ENCODE measurements around the gene NUMBL. TPM values are rescaled to one million over a fixed set of nuclear protein-coding genes. Genes with fewer than 3 reads are reported as not detected.
"Not testable (repeated sequence)": the region's sequence is repeated elsewhere in the genome, so short reads cannot be mapped to it uniquely, and the experiment has no call there.

Gene NUMBL
- polyA plus RNA-seq, 12 donors = 19.9 to 119 (median 26.9) TPM

DNA sequence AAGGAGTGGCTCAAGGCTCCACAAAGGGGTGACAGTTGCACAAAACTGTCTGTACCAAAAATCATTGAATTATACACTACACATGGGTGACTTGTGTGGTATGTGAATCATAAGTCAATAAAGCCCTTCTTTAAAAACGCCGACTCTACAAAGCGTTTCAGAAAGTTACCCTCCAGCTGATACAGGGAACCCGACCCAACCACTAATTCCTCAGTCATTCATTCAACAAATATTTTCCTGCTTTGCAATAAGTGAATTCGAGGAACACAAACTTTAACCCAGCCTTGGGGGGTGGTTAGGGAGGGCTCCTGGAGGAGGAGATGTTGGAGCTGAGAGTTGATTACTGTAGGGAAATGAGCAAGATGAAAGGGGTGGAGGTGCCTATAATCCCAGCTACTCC, 57.2 kb downstream of the NUMBL start:
- DNase-seq = no peak

DNA sequence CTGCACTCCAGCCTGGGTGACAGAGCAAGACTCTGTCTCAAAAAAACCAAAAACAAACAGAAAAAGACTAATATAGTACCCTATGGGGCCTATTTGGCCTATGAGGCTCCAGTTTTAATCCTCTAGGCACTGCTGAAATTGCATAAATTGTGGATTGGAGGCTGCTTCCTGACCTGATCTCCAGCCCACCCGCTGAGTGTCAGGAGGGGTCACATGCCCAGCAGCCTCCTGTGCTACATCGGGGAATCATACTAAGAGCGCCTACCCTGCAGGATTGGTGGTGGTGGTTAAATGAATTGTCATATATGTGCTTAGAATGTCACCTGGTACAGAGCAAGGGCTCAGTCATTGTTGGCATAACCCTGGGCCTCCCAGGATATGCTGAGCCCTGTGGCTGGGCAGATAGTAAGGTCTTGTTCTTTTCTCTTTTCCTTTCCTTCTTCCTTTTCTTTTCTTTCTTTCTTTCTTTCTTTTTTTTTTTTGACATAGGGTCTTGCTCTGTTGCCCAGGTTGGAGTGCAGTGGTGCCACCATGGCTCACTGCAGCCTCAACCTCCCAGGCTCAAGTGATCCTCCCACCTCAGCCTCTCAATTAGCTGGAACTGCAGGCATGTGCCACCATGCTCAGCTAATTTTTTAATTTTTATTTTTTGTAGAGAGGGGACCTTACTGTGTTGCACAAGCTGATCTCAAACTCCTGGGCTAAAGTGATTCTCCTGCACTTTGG, 58.0 kb downstream of the NUMBL start:
- no peak for DNase-seq

DNA sequence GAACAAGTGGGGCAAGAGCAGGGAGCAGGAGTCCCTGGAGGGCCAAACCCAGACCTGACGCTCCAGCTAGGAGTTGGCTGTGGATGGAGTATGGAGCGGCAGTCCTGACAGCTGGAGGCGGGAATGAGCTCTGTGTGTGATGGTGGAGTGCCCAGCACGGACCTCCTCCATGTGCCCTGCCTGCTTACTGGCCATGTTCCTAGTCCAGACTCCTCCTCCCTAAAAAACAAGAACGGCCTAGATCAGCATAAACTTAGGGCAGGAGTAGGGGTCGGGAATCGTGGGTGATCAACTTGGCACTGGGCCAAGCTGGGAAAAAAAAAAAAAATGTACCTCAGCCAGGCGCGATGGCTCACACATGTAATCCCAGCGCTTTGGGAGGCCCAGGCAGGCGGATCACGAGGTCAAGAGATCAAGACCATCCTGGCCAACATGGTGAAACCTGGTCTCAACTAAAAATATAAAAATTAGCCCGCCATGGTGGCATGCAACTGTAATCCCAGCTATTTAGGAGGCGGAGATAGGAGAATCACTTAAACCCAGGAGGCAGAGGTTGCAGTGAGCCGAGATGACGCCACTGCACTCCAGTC, 59.8 kb downstream of the NUMBL start:
- no peak for DNase-seq

DNA sequence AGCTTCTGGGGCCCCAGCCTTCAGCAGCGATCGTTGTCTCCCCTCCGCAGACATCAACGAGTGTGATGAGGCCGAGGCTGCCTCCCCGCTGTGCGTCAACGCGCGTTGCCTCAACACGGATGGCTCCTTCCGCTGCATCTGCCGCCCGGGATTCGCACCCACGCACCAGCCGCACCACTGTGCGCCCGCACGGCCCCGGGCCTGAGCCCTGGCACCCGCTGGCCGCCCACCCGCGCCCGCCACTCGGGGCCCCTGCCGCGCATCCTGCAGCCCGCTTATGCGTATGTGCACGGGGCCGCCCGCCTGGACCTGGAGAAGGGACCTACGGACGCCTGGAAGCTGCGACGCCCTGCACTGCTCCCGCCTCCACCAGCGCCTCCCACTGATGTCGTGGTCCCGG, 61.1 kb downstream of the NUMBL start:
- DNase-seq = no peak

DNA sequence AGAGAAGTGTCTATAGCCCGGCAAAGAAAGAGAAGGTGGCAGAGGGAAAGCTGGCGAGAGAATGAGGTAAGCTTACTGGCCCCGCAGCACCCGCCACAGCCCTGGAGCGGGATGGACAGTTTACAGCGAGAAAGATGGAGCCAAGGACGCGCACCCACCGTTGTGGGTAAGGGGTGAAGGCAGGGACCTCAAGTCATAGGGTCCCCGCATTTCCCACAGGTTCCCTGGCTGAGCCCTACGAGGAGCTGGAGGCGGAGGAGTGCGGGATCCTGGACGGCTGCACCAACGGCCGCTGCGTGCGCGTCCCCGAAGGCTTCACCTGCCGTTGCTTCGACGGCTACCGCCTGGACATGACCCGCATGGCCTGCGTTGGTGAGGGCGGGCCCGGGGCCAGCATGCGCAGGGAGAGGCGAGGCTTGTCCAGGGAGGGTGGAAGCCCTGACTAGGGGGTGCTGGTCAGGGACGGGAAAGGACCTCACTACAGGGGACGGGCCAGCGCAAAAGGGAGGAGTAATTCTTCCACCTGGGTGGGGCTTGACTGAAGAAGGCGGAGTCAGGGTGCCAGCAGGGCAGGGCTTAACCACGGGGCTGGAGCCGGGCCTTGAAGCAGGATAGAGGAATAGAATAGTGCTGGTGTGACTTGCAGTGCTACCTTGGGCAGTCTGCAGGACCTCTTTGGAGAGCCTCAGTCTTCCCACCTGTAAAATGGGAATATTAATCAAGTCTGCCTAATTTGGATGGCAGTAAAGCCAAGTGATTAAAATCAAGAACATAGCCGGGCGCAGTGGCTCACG, 62.8 kb downstream of the NUMBL start:
- DNase-seq = no peak

DNA sequence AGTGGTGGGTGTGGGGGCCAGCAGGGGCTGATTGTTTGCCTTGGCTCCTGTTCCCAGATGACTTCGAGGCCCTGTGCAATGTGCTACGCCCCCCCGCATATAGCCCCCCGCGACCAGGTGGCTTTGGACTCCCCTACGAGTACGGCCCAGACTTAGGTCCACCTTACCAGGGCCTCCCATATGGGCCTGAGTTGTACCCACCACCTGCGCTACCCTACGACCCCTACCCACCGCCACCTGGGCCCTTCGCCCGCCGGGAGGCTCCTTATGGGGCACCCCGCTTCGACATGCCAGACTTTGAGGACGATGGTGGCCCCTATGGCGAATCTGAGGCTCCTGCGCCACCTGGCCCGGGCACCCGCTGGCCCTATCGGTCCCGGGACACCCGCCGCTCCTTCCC, 63.5 kb downstream of the NUMBL start:
- no peak for DNase-seq

DNA sequence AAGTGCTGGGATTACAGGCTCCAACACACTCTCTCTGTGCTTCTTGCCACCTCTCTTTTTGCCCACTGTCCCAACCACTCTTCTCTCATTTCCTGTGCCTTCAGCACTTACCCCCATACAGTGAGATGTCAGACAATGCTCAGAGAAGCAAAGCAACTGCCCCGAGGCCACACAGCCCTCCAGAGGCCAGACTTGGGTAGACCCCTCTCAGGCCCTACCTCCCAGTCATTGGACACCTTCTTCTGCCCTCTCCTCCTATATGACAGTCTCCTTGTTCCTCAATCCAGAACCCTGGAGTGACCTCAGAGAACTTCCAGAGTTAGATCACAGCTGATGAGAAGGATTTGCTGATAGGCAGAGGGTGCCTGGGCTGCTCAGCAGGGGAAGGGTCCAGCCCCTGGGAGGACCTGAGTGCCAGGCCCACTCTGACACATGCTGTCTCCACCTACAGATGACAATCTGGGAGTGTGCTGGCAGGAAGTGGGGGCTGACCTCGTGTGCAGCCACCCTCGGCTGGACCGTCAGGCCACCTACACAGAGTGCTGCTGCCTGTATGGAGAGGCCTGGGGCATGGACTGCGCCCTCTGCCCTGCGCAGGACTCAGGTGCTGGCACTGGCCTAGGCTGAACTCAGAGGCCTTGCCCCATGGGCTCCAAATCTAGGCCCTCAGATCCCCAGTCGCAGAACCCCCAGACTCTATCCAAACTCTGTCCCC, 64.9 kb downstream of the NUMBL start:
- no peak for DNase-seq

DNA sequence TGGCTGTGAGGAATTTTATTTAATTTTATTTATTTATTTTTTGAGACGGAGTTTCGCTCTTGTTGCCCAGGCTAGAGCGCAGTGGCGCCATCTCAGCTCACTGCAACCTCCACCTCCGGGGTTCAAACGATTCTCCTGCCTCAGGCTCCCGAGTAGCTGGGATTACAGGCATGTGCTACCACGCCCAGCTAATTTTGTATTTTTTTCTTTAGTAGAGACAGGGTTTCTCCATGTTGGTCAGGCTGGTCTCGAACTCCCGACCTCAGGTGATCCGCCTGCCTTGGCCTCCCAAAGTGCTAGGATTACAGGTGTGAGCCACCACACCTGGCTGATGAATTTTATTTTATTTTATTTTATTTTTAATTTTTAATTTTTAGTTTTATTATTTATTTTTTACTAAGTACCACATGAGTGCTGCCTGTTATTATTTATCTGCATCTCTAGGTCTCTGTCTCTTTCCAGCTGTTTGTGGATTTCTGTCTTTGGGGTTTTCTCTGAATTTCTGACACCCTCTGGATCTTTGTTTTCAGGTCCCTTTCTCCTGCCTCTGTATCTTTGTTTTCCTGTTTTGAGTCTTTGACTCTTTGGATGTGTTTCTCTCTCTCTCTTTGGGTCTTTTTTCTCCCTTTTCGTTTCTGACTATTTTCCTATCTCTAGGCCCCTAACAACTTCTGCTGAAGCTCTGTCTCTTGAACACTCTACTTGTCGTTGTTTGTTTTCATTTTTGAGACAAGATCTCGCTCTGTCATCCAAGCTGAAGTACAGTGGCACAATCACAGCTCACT, 65.9 kb downstream of the NUMBL start:
- not testable (repeated sequence) for DNase-seq

DNA sequence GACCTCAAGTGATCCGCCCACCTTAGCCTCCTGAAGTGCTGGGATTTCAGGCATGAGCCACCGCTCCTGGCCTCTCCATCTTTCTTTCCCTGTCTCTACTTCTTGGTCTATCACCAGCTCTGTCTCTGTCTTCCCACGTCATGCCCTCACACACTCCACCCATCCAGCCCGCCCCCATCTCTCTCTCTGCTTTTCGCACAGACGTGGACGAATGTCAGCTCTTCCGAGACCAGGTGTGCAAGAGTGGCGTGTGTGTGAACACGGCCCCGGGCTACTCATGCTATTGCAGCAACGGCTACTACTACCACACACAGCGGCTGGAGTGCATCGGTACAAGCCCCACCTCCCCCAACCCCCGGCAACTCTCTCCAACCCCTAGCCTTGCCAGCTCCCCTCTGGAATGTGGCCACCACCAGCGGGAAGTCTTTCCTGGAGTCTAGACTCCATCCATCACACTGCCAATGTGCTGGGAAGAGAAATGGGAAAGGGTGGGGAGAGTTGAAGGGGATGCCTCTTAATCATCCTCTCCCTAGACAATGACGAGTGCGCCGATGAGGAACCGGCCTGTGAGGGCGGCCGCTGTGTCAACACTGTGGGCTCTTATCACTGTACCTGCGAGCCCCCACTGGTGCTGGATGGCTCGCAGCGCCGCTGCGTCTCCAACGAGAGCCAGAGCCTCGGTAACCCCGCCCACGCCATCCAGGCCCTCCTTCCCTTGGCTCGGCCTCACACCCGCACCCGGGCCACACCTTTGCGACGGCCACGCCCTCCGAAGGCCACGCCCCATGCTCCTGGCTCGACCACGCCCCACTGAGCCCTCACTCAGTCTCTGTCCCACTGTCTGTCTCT, 66.8 kb downstream of the NUMBL start:
- no peak for DNase-seq

DNA sequence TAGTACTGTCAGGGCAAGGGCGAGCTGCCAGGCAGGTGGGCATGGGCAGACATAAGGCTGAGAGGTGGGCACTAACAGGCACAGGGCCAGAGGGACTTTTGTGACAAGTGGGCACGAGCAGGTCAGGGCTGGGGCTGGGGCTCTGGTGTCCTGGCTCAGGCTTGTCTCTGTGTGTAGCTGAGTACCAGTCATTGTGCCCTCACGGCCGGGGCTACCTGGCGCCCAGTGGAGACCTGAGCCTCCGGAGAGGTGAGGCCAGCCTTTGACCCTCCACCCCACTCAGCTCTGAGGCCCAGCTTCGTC, 67.7 kb downstream of the NUMBL start:
- DNase-seq = no peak

DNA sequence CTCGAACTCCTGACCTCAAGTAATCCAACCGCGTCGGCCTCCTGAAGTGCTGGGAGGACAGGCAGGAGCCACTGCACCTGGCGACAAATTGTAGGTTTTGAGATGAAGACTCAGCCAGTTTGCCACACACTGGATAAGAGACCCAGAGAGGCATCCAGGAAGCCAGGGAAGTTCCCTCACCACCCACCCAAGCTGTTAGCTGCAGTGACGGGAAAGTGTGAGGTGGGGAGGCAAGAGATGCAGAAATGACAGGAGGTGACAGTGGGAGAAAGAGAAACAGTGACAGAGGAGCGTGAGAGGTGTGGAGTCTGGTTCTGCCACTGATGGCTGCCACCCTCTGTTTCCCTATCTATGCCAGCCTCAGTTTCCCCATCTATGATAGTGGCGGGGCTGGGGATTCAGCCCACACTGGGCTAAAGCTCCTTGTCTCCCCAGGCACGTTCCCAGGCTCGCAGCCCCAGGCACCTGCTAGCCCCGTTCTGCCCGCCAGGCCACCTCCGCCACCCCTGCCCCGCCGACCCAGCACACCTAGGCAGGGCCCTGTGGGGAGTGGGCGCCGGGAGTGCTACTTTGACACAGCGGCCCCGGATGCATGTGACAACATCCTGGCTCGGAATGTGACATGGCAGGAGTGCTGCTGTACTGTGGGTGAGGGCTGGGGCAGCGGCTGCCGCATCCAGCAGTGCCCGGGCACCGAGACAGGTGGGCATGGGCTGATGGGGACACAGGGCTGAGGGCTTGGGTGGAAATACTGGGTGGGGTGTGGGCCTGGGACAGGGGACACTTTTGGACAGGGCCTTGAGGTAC, 68.3 kb downstream of the NUMBL start:
- no peak for DNase-seq

DNA sequence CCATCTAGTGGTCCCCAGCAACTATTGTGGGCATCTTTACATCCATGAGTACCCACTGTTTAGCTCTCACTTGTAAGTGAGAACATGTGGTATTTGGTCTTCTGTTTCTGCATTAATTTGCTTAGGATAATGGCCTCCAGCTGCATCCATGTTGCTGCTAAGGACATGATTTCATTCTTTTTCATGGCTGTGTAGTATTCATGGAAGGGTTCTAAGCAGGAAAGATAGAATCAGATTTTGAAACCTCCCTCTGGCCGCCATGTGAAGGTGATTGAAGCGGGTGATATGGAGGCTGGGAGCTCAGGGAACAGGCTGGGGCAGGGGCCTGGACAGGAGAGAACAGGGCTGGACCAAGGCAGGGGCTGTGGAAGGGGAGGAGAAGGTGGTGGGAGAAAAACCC, 69.2 kb downstream of the NUMBL start:
- DNase-seq = no peak

DNA sequence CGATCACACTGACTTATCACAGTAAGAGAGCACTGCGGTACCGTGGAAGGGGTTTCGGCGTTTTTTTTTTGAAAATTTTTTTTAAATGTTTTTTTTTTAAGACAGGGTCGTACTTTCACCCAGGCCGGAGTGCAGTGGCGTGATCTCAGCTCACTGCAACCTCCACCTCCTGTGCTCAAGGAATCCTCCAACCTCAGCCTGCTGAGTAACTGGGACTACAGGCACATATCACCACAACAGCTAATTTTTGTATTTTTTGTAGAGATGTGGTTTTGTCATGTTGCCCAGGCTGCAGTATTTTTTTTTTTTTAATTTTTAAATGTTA, 70.3 kb downstream of the NUMBL start:
- no peak for DNase-seq

DNA sequence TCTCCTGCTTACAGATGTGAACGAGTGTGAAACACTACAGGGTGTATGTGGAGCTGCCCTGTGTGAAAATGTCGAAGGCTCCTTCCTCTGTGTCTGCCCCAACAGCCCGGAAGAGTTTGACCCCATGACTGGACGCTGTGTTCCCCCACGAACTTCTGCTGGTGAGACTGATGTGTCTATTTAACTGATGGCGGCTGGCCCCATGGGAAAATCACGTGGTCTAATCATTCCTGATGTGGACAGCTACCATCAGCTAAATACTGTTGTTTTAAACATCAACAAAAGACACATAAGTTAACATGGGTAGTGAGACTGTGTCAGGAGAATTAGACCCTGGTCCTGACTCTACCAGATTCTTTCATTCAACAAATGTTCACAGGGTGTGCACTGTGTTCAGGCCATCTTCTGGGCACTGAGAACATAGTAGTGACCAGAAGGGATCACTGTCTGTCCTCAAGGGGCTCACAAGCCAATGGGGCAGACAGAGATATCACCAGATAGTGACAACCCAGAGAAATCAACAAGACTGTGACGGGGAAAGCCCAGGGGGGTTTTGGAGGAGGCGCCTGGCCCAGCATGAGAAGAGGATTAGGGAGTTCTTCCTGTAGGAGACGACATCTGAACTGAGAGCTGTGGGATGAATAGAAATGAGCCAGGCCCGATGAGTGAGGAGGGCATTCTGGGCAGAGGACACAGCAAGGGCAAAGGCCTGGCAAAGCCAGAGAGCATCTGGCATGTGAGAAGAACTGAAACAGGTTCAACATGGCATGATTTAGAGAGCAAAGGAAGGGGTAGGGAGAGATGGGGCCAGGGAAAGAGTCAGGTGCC, 70.9 kb downstream of the NUMBL start:
- no peak for DNase-seq

DNA sequence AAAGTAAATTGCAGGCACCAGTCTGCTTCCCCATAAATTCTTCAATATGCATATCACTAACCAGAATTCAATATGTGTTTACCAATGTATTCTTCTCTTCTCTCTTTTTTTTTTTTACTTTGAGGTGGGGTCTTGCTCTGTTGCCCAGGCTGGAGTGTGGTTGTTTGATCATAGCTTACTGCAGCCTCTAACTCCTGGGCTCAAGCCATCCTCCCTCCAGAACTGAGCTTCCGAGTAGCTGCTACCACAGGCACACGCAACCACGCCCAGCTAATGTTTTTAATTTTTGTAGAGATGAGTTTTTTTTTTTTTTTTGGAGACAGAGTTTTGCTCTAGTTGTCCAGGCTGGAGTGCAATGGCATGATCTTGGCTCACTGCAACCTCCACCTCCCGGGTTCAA, 72.5 kb downstream of the NUMBL start:
- no peak for DNase-seq

DNA sequence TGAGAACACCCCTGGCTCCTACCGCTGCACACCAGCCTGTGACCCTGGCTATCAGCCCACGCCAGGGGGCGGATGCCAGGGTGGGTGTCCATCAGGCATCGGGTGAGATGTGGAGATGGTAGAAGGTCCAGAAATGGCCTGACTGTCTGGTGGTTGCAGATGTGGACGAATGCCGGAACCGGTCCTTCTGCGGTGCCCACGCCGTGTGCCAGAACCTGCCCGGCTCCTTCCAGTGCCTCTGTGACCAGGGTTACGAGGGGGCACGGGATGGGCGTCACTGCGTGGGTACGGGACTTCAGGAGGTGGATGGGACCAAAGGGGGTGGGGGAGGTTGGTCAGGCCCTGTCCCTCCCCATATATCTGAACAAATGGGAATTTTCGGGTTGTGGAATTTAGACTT, 73.5 kb downstream of the NUMBL start:
- DNase-seq = no peak

DNA sequence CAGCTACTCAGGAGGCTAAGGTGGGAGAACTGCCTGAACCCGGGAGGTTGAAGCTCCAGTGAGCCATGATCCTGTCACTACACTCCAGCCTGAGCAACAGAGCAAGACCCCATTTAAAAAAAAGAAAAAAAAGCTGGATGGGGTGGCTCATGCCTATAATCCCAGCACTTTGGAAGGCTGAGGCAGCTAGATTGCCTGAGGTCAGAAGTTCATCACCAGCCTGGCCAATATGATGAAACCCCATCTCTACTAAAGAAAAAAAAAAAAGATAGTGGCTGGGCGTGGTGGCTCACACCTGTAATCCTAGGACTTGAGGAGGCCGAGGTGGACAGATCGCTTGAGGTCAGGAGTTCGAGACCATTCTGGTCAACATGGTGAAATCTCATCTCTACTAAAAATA, 74.3 kb downstream of the NUMBL start:
- DNase-seq = no peak
